ENCODE data around the gene TRIM2.

GRCh38 chr4:153159016-153159415, 45.2 kb upstream of the TRIM2 start:
- TF ChIP-seq CTCF (IDR thresholded peaks at IDR 0.05): no peak
- TF ChIP-seq POLR2A (IDR thresholded peaks at IDR 0.05): no peak

Measured in thyroid gland (tissue), 4 donors.